WTC11 (cell line): ENCODE data around the gene CATSPERE. TPM values are rescaled to one million over a fixed set of nuclear protein-coding genes. Genes with fewer than 3 reads are reported as not detected.

Experiments
- ATAC-seq: fragments of 200-7000 bp; cut with Tn5 transposase; 2 replicates; pipeline ENCODE4 v1.10.0; 2021; ENCODE audit warnings: mild to moderate bottlenecking, moderate library complexity
- CTCF ChIA-PET: fragments of 300-600 bp; sonication (Branson Sonifier 250); formaldehyde crosslinking; loops from one replicate; lab custom pipeline; 2021; ENCODE audit warnings: antibody characterized with exemption; lab: Charles Lee
- POLR2A ChIA-PET: fragments of 350-600 bp; sonication (Branson Sonifier 250); formaldehyde crosslinking; loops from one replicate; lab custom pipeline; 2021; ENCODE audit warnings: antibody characterized with exemption; lab: Charles Lee
- DNase-seq: peaks from one replicate; pipeline ENCODE4 v3.0.0; 2021; ENCODE audit warnings: low spot score
- H3K27ac Mint-ChIP-seq: 2 replicates; pipeline ENCODE4 v1.8.0; 2021; ENCODE audit warnings: mixed read lengths
- H3K27me3 Mint-ChIP-seq: 2 replicates; pipeline ENCODE4 v1.8.0; 2021; ENCODE audit warnings: low read depth, mild to moderate bottlenecking, moderate library complexity, mixed read lengths
- H3K36me3 Mint-ChIP-seq: 2 replicates; pipeline ENCODE4 v1.8.0; 2021; ENCODE audit warnings: mixed read lengths
- H3K4me1 Mint-ChIP-seq: 2 replicates; pipeline ENCODE4 v1.8.0; 2022; ENCODE audit warnings: mixed read lengths
- H3K4me3 Mint-ChIP-seq: 2 replicates; pipeline ENCODE4 v1.8.0; 2021; ENCODE audit warnings: mild to moderate bottlenecking, moderate library complexity, mixed read lengths
- H3K9me3 Mint-ChIP-seq: 2 replicates; pipeline ENCODE4 v1.8.0; 2021; ENCODE audit warnings: mixed read lengths
- AFF4 ChIP-seq: sonication (generic); formaldehyde crosslinking; IDR thresholded peaks from 2 replicates; pipeline ENCODE4 v1.8.1; 2023; ENCODE audit warnings: mild to moderate bottlenecking, missing genetic modification reagents, borderline replicate concordance
- ATF2 ChIP-seq: sonication (generic); formaldehyde crosslinking; IDR thresholded peaks from 2 replicates; pipeline ENCODE4 v1.8.1; 2022; ENCODE audit warnings: low read depth, missing genetic modification reagents, borderline replicate concordance
- CDX4 ChIP-seq: fragments of 250-450 bp; sonication (Bioruptor Pico); IDR thresholded peaks from 2 replicates; pipeline ENCODE4 v1.9.0; 2021; ENCODE audit warnings: moderate library complexity, mild to moderate bottlenecking, inconsistent platforms, borderline replicate concordance
- CREM ChIP-seq: sonication (generic); formaldehyde crosslinking; IDR thresholded peaks from 2 replicates; pipeline ENCODE4 v1.8.1; 2022; ENCODE audit warnings: mild to moderate bottlenecking, missing genetic modification reagents, moderate library complexity
- ELF4 ChIP-seq: sonication (generic); formaldehyde crosslinking; IDR thresholded peaks from 2 replicates; pipeline ENCODE4 v1.8.1; 2022; ENCODE audit warnings: low read depth, mild to moderate bottlenecking, moderate library complexity, missing genetic modification reagents
- FOXJ3 ChIP-seq: sonication (generic); formaldehyde crosslinking; IDR thresholded peaks from 2 replicates; pipeline ENCODE4 v1.9.0; 2021; ENCODE audit warnings: missing genetic modification reagents, mild to moderate bottlenecking, borderline replicate concordance
- FOXK1 ChIP-seq: sonication (generic); formaldehyde crosslinking; IDR thresholded peaks from 2 replicates; pipeline ENCODE4 v1.8.0; 2022; ENCODE audit warnings: mild to moderate bottlenecking, moderate library complexity, missing genetic modification reagents
- HMGXB4 ChIP-seq: sonication (generic); formaldehyde crosslinking; IDR thresholded peaks from 2 replicates; pipeline ENCODE4 v1.8.1; 2023; ENCODE audit warnings: mild to moderate bottlenecking, moderate library complexity, missing genetic modification reagents
- IRF1 ChIP-seq: sonication (generic); formaldehyde crosslinking; IDR thresholded peaks from 2 replicates; pipeline ENCODE4 v1.8.0; 2023; ENCODE audit warnings: missing genetic modification reagents
- NR1H2 ChIP-seq: sonication (generic); formaldehyde crosslinking; IDR thresholded peaks from 2 replicates; pipeline ENCODE4 v1.9.0; 2021; ENCODE audit warnings: mild to moderate bottlenecking, moderate library complexity, missing genetic modification reagents
- PRDM15 ChIP-seq: sonication (generic); formaldehyde crosslinking; IDR thresholded peaks from 2 replicates; pipeline ENCODE4 v1.8.0; 2022; ENCODE audit warnings: missing genetic modification reagents
- RELA ChIP-seq: sonication (generic); formaldehyde crosslinking; IDR thresholded peaks from 2 replicates; pipeline ENCODE4 v1.8.1; 2022; ENCODE audit warnings: missing genetic modification reagents, mild to moderate bottlenecking, borderline replicate concordance
- SMAD3 ChIP-seq: sonication (generic); formaldehyde crosslinking; IDR thresholded peaks from 2 replicates; pipeline ENCODE4 v1.8.0; 2022; ENCODE audit warnings: missing genetic modification reagents, mild to moderate bottlenecking, borderline replicate concordance
- STAT6 ChIP-seq: sonication (generic); formaldehyde crosslinking; conservative IDR thresholded peaks from 2 replicates; pipeline ENCODE4 v1.8.1; 2023; ENCODE audit warnings: mild to moderate bottlenecking, low read depth, missing genetic modification reagents, moderate library complexity
- ZNF219 ChIP-seq: sonication (generic); formaldehyde crosslinking; IDR thresholded peaks from 2 replicates; pipeline ENCODE4 v1.8.0; 2023; ENCODE audit warnings: missing genetic modification reagents, mild to moderate bottlenecking, borderline replicate concordance
- ZNF232 ChIP-seq: sonication (generic); formaldehyde crosslinking; IDR thresholded peaks from 2 replicates; pipeline ENCODE4 v1.8.0; 2022; ENCODE audit warnings: mild to moderate bottlenecking, missing genetic modification reagents
- ZNF671 ChIP-seq: fragments of 250-450 bp; sonication (Bioruptor Pico); IDR thresholded peaks from 2 replicates; pipeline ENCODE4 v1.8.0; 2021; ENCODE audit warnings: mild to moderate bottlenecking
- total RNA-seq: library from RNA; stranded (reverse); gene quantifications from 3 replicates; pipeline ENCODE4 v1.2.3, GENCODE V29; 2021

CATSPERE gene
- total RNA-seq, 1 experiment from 2014 or later: 0.66 TPM

- no peak for TF ChIP-seq FOXJ3 (CRISPR knock-in tag)
- no peak for TF ChIP-seq ZNF671
- TF ChIP-seq NR1H2 (CRISPR knock-in tag): no peak
- TF ChIP-seq CREM (CRISPR knock-in tag): no peak
- TF ChIP-seq RELA (CRISPR knock-in tag): no peak
- TF ChIP-seq, all 79 proteins: peak for 0
These were observed 15.5 kb upstream of the CATSPERE start (continued) for GRCh38 chr1:244445320-244446181.

- ChIA-PET CTCF (no interaction called here), POLR2A (no interaction called here)
- Mint-ChIP-seq H3K9me3 (no peaks in the 10 kb centered on the region), H3K4me3 (peak overlapping the region; percentile 19; the same call in 1 of the 2 replicates), H3K36me3 (peaks cover 6% of the 10 kb centered on the region), H3K27me3 (no peaks in the 10 kb centered on the region), H3K27ac (peak overlapping the region; percentile 94), H3K4me1 (peaks cover 61% of the 10 kb centered on the region)
- ATAC-seq (no peak), DNase-seq (no peak)
- no peak for TF ChIP-seq ATF2
- TF ChIP-seq IRF1: no peak
- TF ChIP-seq HMGXB4 (CRISPR knock-in tag): no peak
- TF ChIP-seq PRDM15 (CRISPR knock-in tag): no peak
These were observed 14.0 kb upstream of the CATSPERE start for GRCh38 chr1:244447024-244447423.

- peak overlapping the region; percentile 94; the same call in 1 of the 2 replicates for H3K27ac Mint-ChIP-seq
- peak overlapping the region; percentile 32 for H3K4me3 Mint-ChIP-seq
- POLR2A ChIA-PET: no interaction called here
- TF ChIP-seq ELF4 (CRISPR knock-in tag) (no peak), SMAD3 (CRISPR knock-in tag) (no peak), CDX4 (CRISPR knock-in tag) (no peak), ZNF219 (no peak), FOXK1 (CRISPR knock-in tag) (no peak), STAT6 (CRISPR knock-in tag) (no peak), AFF4 (no peak), ZNF232 (no peak)
These were observed 13.5 kb upstream of the CATSPERE start for GRCh38 chr1:244447552-244447951.

More at GRCh38 chr1:244447552-244447951, 13.5 kb upstream of the CATSPERE start:
- DNase-seq: no peak
- H3K36me3 Mint-ChIP-seq: peaks cover 6% of the 10 kb centered on the region
- peaks cover 64% of the 10 kb centered on the region for H3K4me1 Mint-ChIP-seq
- no peaks in the 10 kb centered on the region for H3K27me3 Mint-ChIP-seq
- CTCF ChIA-PET: no interaction called here
- H3K9me3 Mint-ChIP-seq: no peaks in the 10 kb centered on the region
- no peak for ATAC-seq
